ENCODE data around the gene TRUB1. TPM values are rescaled to one million over a fixed set of nuclear protein-coding genes. Genes with fewer than 3 reads are reported as not detected.

TRUB1 gene
- total RNA-seq, 1 experiment from 2014 or later, result 39.4 TPM

DNA sequence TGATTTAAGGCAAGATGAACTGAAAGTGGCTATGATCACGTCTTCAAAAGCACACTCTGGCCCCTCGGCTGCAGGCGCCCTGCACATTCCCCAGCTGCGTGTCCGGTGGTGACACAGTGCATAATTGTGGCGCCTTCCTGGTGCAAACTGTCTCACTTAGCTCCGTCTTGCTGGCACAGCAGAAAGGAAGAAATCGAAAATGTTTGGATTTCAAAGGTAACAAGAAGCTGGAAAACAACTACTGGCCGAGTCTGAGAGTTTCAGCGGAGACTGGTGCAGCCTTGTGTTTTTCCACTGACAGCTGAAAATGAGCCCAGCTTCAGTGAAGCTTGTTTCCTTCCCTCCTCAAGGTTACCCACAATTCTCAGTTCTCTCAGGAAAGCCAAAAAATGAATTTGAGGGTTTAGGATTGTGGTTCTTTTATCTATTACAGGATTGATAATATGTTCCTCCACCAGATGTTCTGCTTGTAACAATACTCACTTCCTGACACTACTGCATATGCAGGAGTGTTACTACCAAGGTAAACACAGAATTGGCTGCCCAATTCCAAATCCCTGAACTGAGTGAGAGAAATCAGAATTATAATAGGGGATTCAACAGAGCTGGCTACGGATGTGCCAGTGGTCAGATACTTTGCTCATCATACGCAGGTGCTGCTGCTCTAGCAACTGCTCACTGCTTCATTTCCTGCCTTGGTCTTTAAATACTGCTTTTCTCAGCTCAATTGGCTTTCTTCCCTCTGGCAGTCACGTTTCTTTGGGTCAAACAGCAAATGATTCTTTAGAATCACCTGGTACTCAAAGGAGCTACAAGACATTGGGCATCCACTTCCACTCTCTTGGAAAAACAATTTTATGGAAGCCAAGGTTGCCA, 63.7 kb downstream of the TRUB1 start:
- no peak for DNase-seq (ENCODE audit: low read depth, low spot score)
- in situ Hi-C loops (cut with HindIII; ENCODE audit: low pct_unique_long_range_greater_than_20kb, low sequenced_read_pairs), result no loop called here

DNA sequence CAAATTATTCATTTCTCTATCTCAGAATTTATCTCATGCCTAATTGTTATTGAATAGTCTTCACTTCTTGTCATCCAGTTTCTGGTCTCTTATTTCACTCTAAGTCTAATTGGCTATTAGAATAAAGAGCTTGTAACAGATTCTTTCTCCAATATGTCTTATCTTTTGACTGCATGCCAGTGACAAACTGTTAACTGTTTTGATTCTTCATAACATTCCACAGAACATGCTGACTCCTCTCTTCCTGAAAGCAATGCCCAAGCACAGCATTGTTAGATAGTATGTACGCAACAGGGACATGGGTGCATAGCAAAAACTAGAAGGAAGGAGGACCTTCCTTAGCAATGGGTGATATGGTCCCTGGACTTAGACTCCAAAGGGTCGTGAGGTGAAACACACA, 65.4 kb downstream of the TRUB1 start:
- in situ Hi-C loops (cut with HindIII; ENCODE audit: low pct_unique_long_range_greater_than_20kb, low sequenced_read_pairs), result no loop called here
- DNase-seq (ENCODE audit: low read depth, low spot score), result no peak

DNA sequence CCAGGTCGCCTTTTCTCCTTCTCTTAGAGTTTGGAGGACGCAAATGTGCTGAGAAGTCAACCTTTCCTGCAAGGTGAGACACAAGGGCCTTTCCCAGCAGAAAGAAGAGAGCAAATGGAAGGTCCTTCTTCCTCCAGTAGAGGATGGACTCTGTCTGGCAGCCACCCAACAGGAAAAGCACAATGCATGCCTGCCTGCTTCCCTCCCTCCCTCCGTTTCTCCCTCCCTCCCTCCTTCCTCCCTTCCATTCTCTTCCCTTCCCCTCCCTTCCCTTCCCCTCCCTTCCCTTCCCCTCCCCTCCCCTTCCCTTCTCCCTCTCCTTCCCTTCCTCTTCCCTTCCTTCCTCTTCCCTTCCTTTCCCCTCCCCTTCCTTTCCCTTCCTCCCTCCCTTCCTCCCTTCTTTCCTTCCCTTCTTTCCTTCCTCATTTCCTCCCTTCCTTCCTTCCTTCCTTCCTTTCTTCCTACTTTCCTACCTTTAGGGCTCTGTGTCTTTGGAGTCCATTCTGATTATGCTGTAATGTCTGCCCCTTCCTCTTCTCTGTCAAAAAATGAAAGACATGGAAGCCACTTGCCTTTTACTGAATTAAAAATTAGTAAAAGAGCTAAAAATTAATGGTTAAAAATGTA, 66.4 kb downstream of the TRUB1 start:
- no peak for DNase-seq (ENCODE audit: low read depth, low spot score)
- in situ Hi-C loops (cut with HindIII; ENCODE audit: low pct_unique_long_range_greater_than_20kb, low sequenced_read_pairs), result no loop called here

DNA sequence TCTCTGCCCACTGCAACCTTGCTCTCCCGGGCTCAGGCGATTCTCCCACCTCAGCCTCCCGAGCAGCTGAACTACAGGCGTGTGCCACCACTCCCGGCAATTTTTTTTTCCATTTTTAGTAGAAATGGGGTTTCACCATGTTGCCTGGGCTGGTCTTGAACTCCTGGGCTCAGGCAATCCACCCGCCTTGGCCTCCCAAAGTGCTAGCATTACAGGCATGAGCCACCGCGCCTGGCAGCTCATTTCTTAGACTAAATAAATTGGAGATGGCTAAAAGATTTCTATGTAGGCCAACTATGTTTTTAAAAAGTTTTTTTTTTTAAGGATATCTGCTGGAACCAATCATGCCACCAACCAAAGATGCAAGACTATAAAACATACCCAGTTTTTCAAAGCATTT, 67.8 kb downstream of the TRUB1 start:
- in situ Hi-C loops (cut with HindIII; ENCODE audit: low pct_unique_long_range_greater_than_20kb, low sequenced_read_pairs), result no loop called here
- no peak for DNase-seq (ENCODE audit: low read depth, low spot score)

- DNase-seq (ENCODE audit: low read depth, low spot score), result peak; percentile 83
- in situ Hi-C loops (cut with HindIII; ENCODE audit: low pct_unique_long_range_greater_than_20kb, low sequenced_read_pairs), result no loop called here
Observed at GRCh38 chr10:115018185-115018931, 80.4 kb downstream of the TRUB1 start.

DNA sequence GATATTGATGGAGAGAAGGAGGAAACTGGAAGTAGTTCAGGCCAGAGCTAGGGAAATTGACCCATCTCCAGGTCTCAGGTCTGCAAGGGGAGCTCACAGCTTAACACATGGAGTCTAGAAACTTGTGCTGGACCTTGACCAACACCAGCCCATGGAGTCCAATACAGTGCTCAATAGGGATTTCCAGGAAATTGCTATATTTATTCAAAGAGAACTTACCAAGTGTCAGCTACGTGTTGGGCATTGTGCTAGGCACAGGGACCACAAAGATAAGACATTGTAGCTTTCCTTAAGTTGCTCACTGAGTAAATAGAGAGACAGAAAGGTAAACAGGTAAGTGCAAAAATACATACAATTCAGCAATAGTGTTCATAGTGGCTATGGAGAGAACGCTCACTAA, 82.5 kb downstream of the TRUB1 start:
- in situ Hi-C loops (cut with HindIII; ENCODE audit: low pct_unique_long_range_greater_than_20kb, low sequenced_read_pairs), result no loop called here

DNA sequence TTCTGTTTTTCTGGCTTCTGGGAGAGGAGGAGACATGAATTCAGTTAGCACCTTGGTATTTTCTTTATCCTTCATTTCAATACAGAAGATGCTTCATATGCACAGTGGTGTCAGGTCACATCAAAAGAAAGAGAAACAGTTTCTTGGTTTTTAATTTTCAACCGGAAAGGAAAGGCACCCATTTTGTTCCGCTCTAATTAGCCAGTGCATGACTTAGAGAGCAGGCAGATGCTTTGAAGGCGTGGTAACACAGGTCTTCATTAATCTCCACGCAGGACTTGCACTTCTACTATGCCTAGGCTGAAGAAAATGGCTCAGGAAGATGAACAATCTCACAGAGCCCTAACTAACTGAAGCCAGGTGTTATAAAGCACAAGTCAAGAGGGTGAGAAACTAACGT, 84.7 kb downstream of the TRUB1 start:
- no peak for DNase-seq (ENCODE audit: low read depth, low spot score)
- in situ Hi-C loops (cut with HindIII; ENCODE audit: low pct_unique_long_range_greater_than_20kb, low sequenced_read_pairs), result no loop called here

More for the DNA sequence above, 82.5 kb downstream of the TRUB1 start:
- no peak for DNase-seq (ENCODE audit: low read depth, low spot score)

DNA sequence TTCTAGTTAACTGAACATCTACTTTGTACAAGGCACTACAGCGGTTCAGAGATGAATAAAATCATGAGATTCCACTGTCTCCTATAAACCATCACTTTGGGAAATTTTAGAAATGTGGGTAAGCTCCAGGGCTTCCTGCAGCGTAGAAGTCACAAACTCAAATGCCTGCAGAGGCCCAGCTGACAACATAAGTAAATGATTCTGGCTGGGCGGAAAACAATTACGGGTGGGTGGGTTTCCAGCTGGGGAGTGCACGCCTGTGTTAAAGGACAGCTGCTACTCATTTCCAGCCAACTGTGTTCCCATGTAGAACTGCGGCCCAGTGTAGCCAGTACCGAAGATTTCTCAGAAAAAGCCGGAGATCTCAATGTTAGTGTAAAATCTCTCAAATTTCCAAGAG, 85.7 kb downstream of the TRUB1 start:
- DNase-seq (ENCODE audit: low read depth, low spot score), result no peak
- in situ Hi-C loops (cut with HindIII; ENCODE audit: low pct_unique_long_range_greater_than_20kb, low sequenced_read_pairs), result no loop called here

DNA sequence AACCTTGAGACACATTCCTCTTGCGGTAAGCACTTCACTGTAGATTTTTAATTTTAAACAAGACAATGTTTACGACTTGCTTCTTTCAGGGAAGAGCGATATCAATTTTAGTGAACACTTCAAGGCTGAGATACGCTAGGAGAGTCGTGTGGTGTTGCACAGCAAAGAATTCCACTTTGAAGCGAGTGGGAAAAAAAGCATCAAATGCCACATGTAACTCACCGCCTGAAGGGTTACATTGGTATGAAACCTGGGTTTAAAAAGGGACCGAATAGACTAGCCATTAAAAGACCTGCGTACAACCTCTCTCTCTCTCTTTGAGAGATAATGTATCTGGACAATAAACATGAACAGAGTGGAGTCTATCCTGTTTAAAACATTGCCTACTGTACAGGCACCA, 86.4 kb downstream of the TRUB1 start:
- in situ Hi-C loops (cut with HindIII; ENCODE audit: low pct_unique_long_range_greater_than_20kb, low sequenced_read_pairs), result no loop called here
- DNase-seq (ENCODE audit: low read depth, low spot score), result no peak

GRCh38 chr10:115026056-115026745, 88.2 kb downstream of the TRUB1 start:
- in situ Hi-C loops (cut with HindIII; ENCODE audit: low pct_unique_long_range_greater_than_20kb, low sequenced_read_pairs), result no loop called here

GRCh38 chr10:115026746-115027140, 88.7 kb downstream of the TRUB1 start:
- in situ Hi-C loops (cut with HindIII; ENCODE audit: low pct_unique_long_range_greater_than_20kb, low sequenced_read_pairs), result no loop called here
- DNase-seq (ENCODE audit: low read depth, low spot score), result no peak

More at GRCh38 chr10:115026056-115026745, 88.2 kb downstream of the TRUB1 start:
- DNase-seq (ENCODE audit: low read depth, low spot score), result peak; percentile 10

Small RNA genes lying within 50 kb of the gene (small RNA-seq; reads per million reads assigned to genes)
- 0 reads per million in 2 experiments for gene RNU6-1121P

Other genes starting within 250 kb of the TRUB1 start
- gene FHIP2A, start 116.4 kb upstream of the TRUB1 start, total RNA-seq (2014; rRNA removed; shearing (Covaris generic)), result 11.3 and 12.7 TPM in 2 replicates
- gene ATRNL1, start 155.2 kb downstream of the TRUB1 start, total RNA-seq (2014; rRNA removed; shearing (Covaris generic)), result 41.9 and 43.6 TPM in 2 replicates